ENCODE data around the gene ELMO1. TPM values are rescaled to one million over a fixed set of nuclear protein-coding genes. Genes with fewer than 3 reads are reported as not detected.

ELMO1 gene
- total and polyA plus RNA-seq, 2 of the 13 experiments (the other 11 are each of a cell fraction or from before 2014, with no cell fraction given): 0.11 to 0.17 TPM

DNA sequence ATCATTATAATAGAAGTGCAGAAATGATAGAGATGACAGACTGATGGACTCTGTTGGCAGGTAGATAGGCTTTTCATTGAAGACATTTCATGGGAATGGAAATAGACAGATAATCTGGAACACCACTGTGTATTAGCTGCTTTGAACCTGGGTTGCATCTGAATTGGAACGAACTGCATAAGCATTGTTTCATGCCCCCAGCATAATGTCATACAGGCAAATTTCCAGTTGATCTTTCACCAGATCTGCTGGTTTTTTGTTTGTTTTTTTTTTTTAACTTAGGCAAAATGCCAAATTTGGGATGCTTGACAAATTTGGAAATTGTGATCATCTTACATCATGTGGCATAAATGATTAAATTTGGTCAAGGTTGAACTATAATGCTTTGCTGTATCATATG is 552.2 kb downstream of the ELMO1 start:
- POLR2A ChIA-PET: no interaction called here
- 15% methylated on average over 1 of the region's 1 CpG for WGBS (ENCODE audit: low lambda C conversion rate)
- H3K27me3 ChIP-seq (ENCODE audit: control insufficient read depth in 1 of 2, insufficient read depth in 2 of 2, low read length in 2 of 2): no peaks in the 10 kb centered on the region; a peak in 1 of 5 replicates

More for the DNA sequence above, 552.2 kb downstream of the ELMO1 start:
- TF ChIP-seq MBNL3 (CRISPR knock-in tag; conservative IDR thresholded peaks at IDR 0.05) (no peak), ZNF562 (CRISPR knock-in tag; IDR thresholded peaks at IDR 0.05; ENCODE audit: borderline replicate concordance) (no peak), ZNF205 (CRISPR knock-in tag; IDR thresholded peaks at IDR 0.05) (no peak), ZBTB4 (CRISPR knock-in tag; IDR thresholded peaks at IDR 0.05; ENCODE audit: borderline replicate concordance) (no peak), ZNF556 (CRISPR knock-in tag; IDR thresholded peaks at IDR 0.05; ENCODE audit: borderline replicate concordance) (no peak), RXRA (CRISPR knock-in tag; IDR thresholded peaks at IDR 0.05) (no peak), ZNF761 (CRISPR knock-in tag; conservative IDR thresholded peaks at IDR 0.05) (no peak), BRD4 (CRISPR knock-in tag; IDR thresholded peaks at IDR 0.05) (no peak), RFX3 (CRISPR knock-in tag; IDR thresholded peaks at IDR 0.05) (no peak), HOXA5 (CRISPR knock-in tag; IDR thresholded peaks at IDR 0.05) (no peak), GPN1 (CRISPR knock-in tag; IDR thresholded peaks at IDR 0.05; ENCODE audit: borderline replicate concordance) (no peak), ZNF350 (CRISPR knock-in tag; IDR thresholded peaks at IDR 0.05; ENCODE audit: borderline replicate concordance, low read depth) (no peak), CREM (IDR thresholded peaks at IDR 0.05) (no peak), CREM (CRISPR knock-in tag; IDR thresholded peaks at IDR 0.05) (no peak), MIER3 (CRISPR knock-in tag; IDR thresholded peaks at IDR 0.05; ENCODE audit: borderline replicate concordance) (no peak), ZC3H4 (CRISPR knock-in tag; IDR thresholded peaks at IDR 0.05; ENCODE audit: borderline replicate concordance) (no peak), ATM (IDR thresholded peaks at IDR 0.05; ENCODE audit: borderline replicate concordance) (no peak)
- TF ChIP-seq, protein P1, sequence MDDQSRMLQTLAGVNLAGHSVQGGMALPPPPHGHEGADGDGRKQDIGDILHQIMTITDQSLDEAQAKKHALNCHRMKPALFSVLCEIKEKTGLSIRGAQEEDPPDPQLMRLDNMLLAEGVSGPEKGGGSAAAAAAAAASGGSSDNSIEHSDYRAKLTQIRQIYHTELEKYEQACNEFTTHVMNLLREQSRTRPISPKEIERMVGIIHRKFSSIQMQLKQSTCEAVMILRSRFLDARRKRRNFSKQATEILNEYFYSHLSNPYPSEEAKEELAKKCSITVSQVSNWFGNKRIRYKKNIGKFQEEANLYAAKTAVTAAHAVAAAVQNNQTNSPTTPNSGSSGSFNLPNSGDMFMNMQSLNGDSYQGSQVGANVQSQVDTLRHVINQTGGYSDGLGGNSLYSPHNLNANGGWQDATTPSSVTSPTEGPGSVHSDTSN (CRISPR knock-in tag; IDR thresholded peaks at IDR 0.05; ENCODE audit: borderline replicate concordance): no peak
- DNase-seq (ENCODE audit: low spot score) (no peak), ATAC-seq (no peak), FAIRE-seq (no peak)
- CTCF ChIA-PET (ENCODE audit: low intra/inter-chr PET ratio, low total read pairs): no interaction called here
- no TSS peak for BruUV-seq (replicated peaks)
- H3K4me3 ChIP-seq (replicated peaks in 1 of 3; ENCODE audit: insufficient read depth in 1 of 3, low read depth in 2 of 3, low read length in 3 of 3): no peak overlapping the region
- H3K79me2 ChIP-seq (ENCODE audit: insufficient read depth, low read length): no peaks in the 10 kb centered on the region
- no peak overlapping the region for H3K9ac ChIP-seq (ENCODE audit: insufficient read depth, low read depth, low read length)
- H3K4me1 ChIP-seq (ENCODE audit: insufficient read depth, low read length): peaks cover 15% of the 10 kb centered on the region; the same call in 1 of the 2 replicates
- H4K20me1 ChIP-seq (ENCODE audit: insufficient read depth, low read length): no peaks in the 10 kb centered on the region
- no peaks in the 10 kb centered on the region for H3K9me3 ChIP-seq (ENCODE audit: low read length)
- intact Hi-C loops (cut with micrococcal nuclease; ENCODE audit: unreplicated experiment) (no loop called here), in situ Hi-C loops (cut with HindIII; ENCODE audit: extremely low pct_ligation_motif_present, low pct_unique_long_range_greater_than_20kb) (no loop called here)
- no peak overlapping the region for H3K27ac ChIP-seq (ENCODE audit: extremely low read length, insufficient read depth, low read length)
- H3K36me3 ChIP-seq (replicated peaks in 1 of 2; ENCODE audit: control insufficient read depth in 1 of 2, insufficient read depth in 2 of 2, low read length in 2 of 2): no peaks in the 10 kb centered on the region
- H2AFZ ChIP-seq (ENCODE audit: low read length): no peak overlapping the region
- no peak overlapping the region for H3K4me2 ChIP-seq (ENCODE audit: low read depth, low read length)

Measured in HepG2 (cell line).